ENCODE data around the gene CFAP90. TPM values are rescaled to one million over a fixed set of nuclear protein-coding genes. Genes with fewer than 3 reads are reported as not detected.

Gene CFAP90
- total RNA-seq, 5 donors from 2014 or later (not counting 1 experiment from before 2014, with no cell fraction given), result not detected

GRCh38 chr5:7844901-7845300, 6.0 kb downstream of the CFAP90 start:
- Mint-ChIP-seq H3K27me3 (peaks cover 30 to 42% of the 10 kb centered on the region in 2 donors), H3K27ac (no peak overlapping the region), H3K4me1 (peaks cover 0 to 4% (median 4%) of the 10 kb centered on the region in 3 donors), H3K9me3 (peaks cover 0 to 4% (median 0%) of the 10 kb centered on the region in 3 donors), H3K36me3 (no peaks in the 10 kb centered on the region), H3K4me3 (no peak overlapping the region)
- POLR2A ChIA-PET, result no interaction called here
- DNase-seq, result no peak
- no peaks in the 10 kb centered on the region for H3K9me3 ChIP-seq
- CTCF ChIA-PET, result interaction anchor here in 1 of 2 donors (0.6 kb wide), 1 partner anchor 1456 kb away, joined by 3 read pairs; no protein-coding TSS in a partner anchor
- no peak overlapping the region for H3K4me3 ChIP-seq (ENCODE audit: control insufficient read depth in 1 of 2, extremely low read depth in 1 of 2, low read length in 1 of 2)
- H3K27me3 ChIP-seq (replicated peaks in 1 of 2; ENCODE audit: control insufficient read depth in 2 of 2, extremely low read depth in 1 of 2, insufficient read depth in 2 of 2, low read length in 1 of 2), result peaks cover 7 to 17% of the 10 kb centered on the region in 2 experiments
- no peaks in the 10 kb centered on the region for H3K36me3 ChIP-seq (ENCODE audit: control insufficient read depth in 2 of 2, extremely low read depth in 1 of 2, insufficient read depth in 1 of 2, low read length in 1 of 2)
- peaks cover 3 to 5% of the 10 kb centered on the region in 2 experiments for H3K4me1 ChIP-seq (ENCODE audit: control insufficient read depth in 1 of 2, extremely low read depth in 1 of 2, insufficient read depth in 2 of 2, low read length in 2 of 2)
- no peak overlapping the region for H3K27ac ChIP-seq (ENCODE audit: low read length)
- no peak for ATAC-seq (replicated peaks in 1 of 4)

- ATAC-seq (replicated peaks in 1 of 4) (no peak), DNase-seq (no peak)
- Mint-ChIP-seq H3K9me3 (peaks cover 0 to 4% (median 0%) of the 10 kb centered on the region in 3 donors), H3K36me3 (no peaks in the 10 kb centered on the region), H3K27me3 (peaks cover 17 to 33% of the 10 kb centered on the region in 2 donors), H3K27ac (no peak overlapping the region), H3K4me1 (no peaks in the 10 kb centered on the region), H3K4me3 (no peak overlapping the region)
- Histone ChIP-seq H3K4me3 (ENCODE audit: control insufficient read depth in 1 of 2, extremely low read depth in 1 of 2, low read length in 1 of 2) (no peak overlapping the region), H3K36me3 (ENCODE audit: control insufficient read depth in 2 of 2, extremely low read depth in 1 of 2, insufficient read depth in 1 of 2, low read length in 1 of 2) (no peaks in the 10 kb centered on the region), H3K4me1 (ENCODE audit: control insufficient read depth in 1 of 2, extremely low read depth in 1 of 2, insufficient read depth in 2 of 2, low read length in 2 of 2) (no peaks in the 10 kb centered on the region), H3K9me3 (no peaks in the 10 kb centered on the region), H3K27me3 (replicated peaks in 1 of 2; ENCODE audit: control insufficient read depth in 2 of 2, extremely low read depth in 1 of 2, insufficient read depth in 2 of 2, low read length in 1 of 2) (peaks cover 1 to 2% of the 10 kb centered on the region in 2 experiments), H3K27ac (ENCODE audit: low read length) (no peak overlapping the region)
- 33% methylated on average over 1 of the region's 2 CpGs for WGBS (ENCODE audit: insufficient coverage)
- ChIA-PET CTCF (no interaction called here), POLR2A (no interaction called here)
Observed at GRCh38 chr5:7842531-7842930, 8.4 kb downstream of the CFAP90 start.

- no peaks in the 10 kb centered on the region for H3K27me3 ChIP-seq (replicated peaks in 1 of 2; ENCODE audit: control insufficient read depth in 2 of 2, extremely low read depth in 1 of 2, insufficient read depth in 2 of 2, low read length in 1 of 2)
- WGBS (ENCODE audit: insufficient coverage), result no CpG with 5 or more reads among the region's 3 CpGs
- Mint-ChIP-seq H3K27me3 (peaks cover 12 to 18% of the 10 kb centered on the region in 2 donors), H3K4me3 (no peak overlapping the region), H3K4me1 (no peaks in the 10 kb centered on the region), H3K36me3 (no peaks in the 10 kb centered on the region), H3K27ac (no peak overlapping the region), H3K9me3 (peaks cover 0 to 4% (median 0%) of the 10 kb centered on the region in 3 donors)
- ChIA-PET POLR2A (interaction anchor here in 1 of 2 donors (0.6 kb wide), 1 partner anchor 23 kb away, joined by 3 read pairs; no protein-coding TSS in a partner anchor), CTCF (no interaction called here)
- H3K9me3 ChIP-seq, result no peaks in the 10 kb centered on the region
- no peaks in the 10 kb centered on the region for H3K4me1 ChIP-seq (ENCODE audit: control insufficient read depth in 1 of 2, extremely low read depth in 1 of 2, insufficient read depth in 2 of 2, low read length in 2 of 2)
- H3K36me3 ChIP-seq (ENCODE audit: control insufficient read depth in 2 of 2, extremely low read depth in 1 of 2, insufficient read depth in 1 of 2, low read length in 1 of 2), result no peaks in the 10 kb centered on the region
- no peak for ATAC-seq (replicated peaks in 1 of 4)
- H3K27ac ChIP-seq (ENCODE audit: low read length), result no peak overlapping the region
- no peak for DNase-seq
- H3K4me3 ChIP-seq (ENCODE audit: control insufficient read depth in 1 of 2, extremely low read depth in 1 of 2, low read length in 1 of 2), result no peak overlapping the region
Observed at GRCh38 chr5:7837403-7837802, 13.5 kb downstream of the CFAP90 start.

GRCh38 chr5:7834982-7835381, 16.0 kb downstream of the CFAP90 start:
- H3K4me1 ChIP-seq (ENCODE audit: control insufficient read depth in 1 of 2, extremely low read depth in 1 of 2, insufficient read depth in 2 of 2, low read length in 2 of 2), result no peaks in the 10 kb centered on the region
- DNase-seq (no peak), ATAC-seq (replicated peaks in 1 of 4) (no peak)
- no peaks in the 10 kb centered on the region for H3K36me3 Mint-ChIP-seq
- no peaks in the 10 kb centered on the region for H3K36me3 ChIP-seq (ENCODE audit: control insufficient read depth in 2 of 2, extremely low read depth in 1 of 2, insufficient read depth in 1 of 2, low read length in 1 of 2)
- no peaks in the 10 kb centered on the region for H3K4me1 Mint-ChIP-seq
- WGBS (ENCODE audit: insufficient coverage), result no CpG with 5 or more reads among the region's 4 CpGs
- no peak overlapping the region for H3K4me3 Mint-ChIP-seq
- ChIA-PET POLR2A (interaction anchor here in 1 of 2 donors (0.6 kb wide), 1 partner anchor 25 kb away, joined by 4 read pairs; no protein-coding TSS in a partner anchor), CTCF (interaction anchor here in 1 of 2 donors (1.2 kb wide), 1 partner anchor 18 kb away, joined by 3 read pairs; no protein-coding TSS in a partner anchor)
- no peak overlapping the region for H3K27ac Mint-ChIP-seq
- no peaks in the 10 kb centered on the region for H3K9me3 ChIP-seq
- peaks cover 6 to 12% of the 10 kb centered on the region in 2 donors for H3K27me3 Mint-ChIP-seq
- no peaks in the 10 kb centered on the region for H3K9me3 Mint-ChIP-seq
- H3K27ac ChIP-seq (ENCODE audit: low read length), result no peak overlapping the region
- no peak overlapping the region for H3K4me3 ChIP-seq (ENCODE audit: control insufficient read depth in 1 of 2, extremely low read depth in 1 of 2, low read length in 1 of 2)
- H3K27me3 ChIP-seq (replicated peaks in 1 of 2; ENCODE audit: control insufficient read depth in 2 of 2, extremely low read depth in 1 of 2, insufficient read depth in 2 of 2, low read length in 1 of 2), result peaks cover 0 to 8% of the 10 kb centered on the region in 2 experiments

- Mint-ChIP-seq H3K27ac (no peak overlapping the region), H3K4me1 (no peaks in the 10 kb centered on the region), H3K4me3 (no peak overlapping the region), H3K36me3 (no peaks in the 10 kb centered on the region), H3K9me3 (no peaks in the 10 kb centered on the region), H3K27me3 (peaks cover 22 to 26% of the 10 kb centered on the region in 2 donors)
- DNase-seq (no peak), ATAC-seq (replicated peaks in 1 of 4) (no peak)
- H3K4me3 ChIP-seq (ENCODE audit: control insufficient read depth in 1 of 2, extremely low read depth in 1 of 2, low read length in 1 of 2), result no peak overlapping the region
- peaks cover 0 to 23% of the 10 kb centered on the region in 2 experiments for H3K27me3 ChIP-seq (replicated peaks in 1 of 2; ENCODE audit: control insufficient read depth in 2 of 2, extremely low read depth in 1 of 2, insufficient read depth in 2 of 2, low read length in 1 of 2)
- no peaks in the 10 kb centered on the region for H3K9me3 ChIP-seq
- WGBS (ENCODE audit: insufficient coverage), result 61% methylated on average over 7 of the region's 10 CpGs
- no peak overlapping the region for H3K27ac ChIP-seq (ENCODE audit: low read length)
- POLR2A ChIA-PET, result no interaction called here
- H3K4me1 ChIP-seq (ENCODE audit: control insufficient read depth in 1 of 2, extremely low read depth in 1 of 2, insufficient read depth in 2 of 2, low read length in 2 of 2), result no peaks in the 10 kb centered on the region
- CTCF ChIA-PET, result no interaction called here
- no peaks in the 10 kb centered on the region for H3K36me3 ChIP-seq (ENCODE audit: control insufficient read depth in 2 of 2, extremely low read depth in 1 of 2, insufficient read depth in 1 of 2, low read length in 1 of 2)
Observed at GRCh38 chr5:7828269-7828668, 22.7 kb downstream of the CFAP90 start.

- 85% methylated on average over 4 of the region's 6 CpGs for WGBS (ENCODE audit: insufficient coverage)
- Histone ChIP-seq H3K4me3 (ENCODE audit: control insufficient read depth in 1 of 2, extremely low read depth in 1 of 2, low read length in 1 of 2) (no peak overlapping the region), H3K36me3 (ENCODE audit: control insufficient read depth in 2 of 2, extremely low read depth in 1 of 2, insufficient read depth in 1 of 2, low read length in 1 of 2) (no peaks in the 10 kb centered on the region), H3K9me3 (no peaks in the 10 kb centered on the region), H3K4me1 (ENCODE audit: control insufficient read depth in 1 of 2, extremely low read depth in 1 of 2, insufficient read depth in 2 of 2, low read length in 2 of 2) (no peaks in the 10 kb centered on the region), H3K27ac (ENCODE audit: low read length) (no peak overlapping the region), H3K27me3 (replicated peaks in 1 of 2; ENCODE audit: control insufficient read depth in 2 of 2, extremely low read depth in 1 of 2, insufficient read depth in 2 of 2, low read length in 1 of 2) (peaks cover 0 to 25% of the 10 kb centered on the region in 2 experiments)
- H3K36me3 Mint-ChIP-seq, result no peaks in the 10 kb centered on the region
- H3K9me3 Mint-ChIP-seq, result no peaks in the 10 kb centered on the region
- ChIA-PET POLR2A (no interaction called here), CTCF (no interaction called here)
- no peak for DNase-seq
- peaks cover 28 to 33% of the 10 kb centered on the region in 2 donors for H3K27me3 Mint-ChIP-seq
- H3K4me3 Mint-ChIP-seq, result no peak overlapping the region
- H3K27ac Mint-ChIP-seq, result no peak overlapping the region
- ATAC-seq (replicated peaks in 1 of 4), result no peak
- no peaks in the 10 kb centered on the region for H3K4me1 Mint-ChIP-seq
Observed at GRCh38 chr5:7827610-7828009, 23.3 kb downstream of the CFAP90 start.

GRCh38 chr5:7825630-7826029, 25.3 kb downstream of the CFAP90 start:
- H3K9me3 ChIP-seq, result no peaks in the 10 kb centered on the region
- ChIA-PET CTCF (no interaction called here), POLR2A (no interaction called here)
- Mint-ChIP-seq H3K4me1 (no peaks in the 10 kb centered on the region), H3K4me3 (no peak overlapping the region), H3K9me3 (no peaks in the 10 kb centered on the region), H3K27ac (no peak overlapping the region), H3K36me3 (no peaks in the 10 kb centered on the region), H3K27me3 (peaks cover 32 to 33% of the 10 kb centered on the region in 2 donors)
- no peak overlapping the region for H3K4me3 ChIP-seq (ENCODE audit: control insufficient read depth in 1 of 2, extremely low read depth in 1 of 2, low read length in 1 of 2)
- H3K27me3 ChIP-seq (replicated peaks in 1 of 2; ENCODE audit: control insufficient read depth in 2 of 2, extremely low read depth in 1 of 2, insufficient read depth in 2 of 2, low read length in 1 of 2), result peaks cover 0 to 17% of the 10 kb centered on the region in 2 experiments
- H3K36me3 ChIP-seq (ENCODE audit: control insufficient read depth in 2 of 2, extremely low read depth in 1 of 2, insufficient read depth in 1 of 2, low read length in 1 of 2), result no peaks in the 10 kb centered on the region
- no peaks in the 10 kb centered on the region for H3K4me1 ChIP-seq (ENCODE audit: control insufficient read depth in 1 of 2, extremely low read depth in 1 of 2, insufficient read depth in 2 of 2, low read length in 2 of 2)
- no peak for ATAC-seq (replicated peaks in 1 of 4)
- DNase-seq, result no peak
- H3K27ac ChIP-seq (ENCODE audit: low read length), result no peak overlapping the region
- 92% methylated on average over 11 of the region's 11 CpGs for WGBS (ENCODE audit: insufficient coverage)

Measured in T-cell (primary cell).